ENCODE data around the gene ANKRD1.

DNA sequence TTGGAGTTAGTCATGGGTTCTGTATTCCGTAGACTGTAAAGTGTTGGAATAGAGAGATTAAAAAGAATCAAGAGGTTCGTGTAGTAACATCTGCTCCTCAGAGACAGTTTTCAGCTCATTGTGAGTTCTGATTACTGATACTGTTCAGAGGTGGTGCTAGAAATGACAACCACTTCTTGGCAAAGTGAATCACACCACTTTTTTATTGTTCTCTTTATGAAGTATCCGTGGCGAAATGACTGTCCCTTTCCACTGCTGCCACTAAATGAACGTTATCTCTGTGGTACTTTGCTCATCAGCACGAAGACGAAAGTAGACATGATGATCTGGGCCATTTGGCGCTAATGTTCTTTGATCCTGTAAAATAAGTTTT is 48.3 kb downstream of the ANKRD1 start:
- TF ChIP-seq, protein P1, sequence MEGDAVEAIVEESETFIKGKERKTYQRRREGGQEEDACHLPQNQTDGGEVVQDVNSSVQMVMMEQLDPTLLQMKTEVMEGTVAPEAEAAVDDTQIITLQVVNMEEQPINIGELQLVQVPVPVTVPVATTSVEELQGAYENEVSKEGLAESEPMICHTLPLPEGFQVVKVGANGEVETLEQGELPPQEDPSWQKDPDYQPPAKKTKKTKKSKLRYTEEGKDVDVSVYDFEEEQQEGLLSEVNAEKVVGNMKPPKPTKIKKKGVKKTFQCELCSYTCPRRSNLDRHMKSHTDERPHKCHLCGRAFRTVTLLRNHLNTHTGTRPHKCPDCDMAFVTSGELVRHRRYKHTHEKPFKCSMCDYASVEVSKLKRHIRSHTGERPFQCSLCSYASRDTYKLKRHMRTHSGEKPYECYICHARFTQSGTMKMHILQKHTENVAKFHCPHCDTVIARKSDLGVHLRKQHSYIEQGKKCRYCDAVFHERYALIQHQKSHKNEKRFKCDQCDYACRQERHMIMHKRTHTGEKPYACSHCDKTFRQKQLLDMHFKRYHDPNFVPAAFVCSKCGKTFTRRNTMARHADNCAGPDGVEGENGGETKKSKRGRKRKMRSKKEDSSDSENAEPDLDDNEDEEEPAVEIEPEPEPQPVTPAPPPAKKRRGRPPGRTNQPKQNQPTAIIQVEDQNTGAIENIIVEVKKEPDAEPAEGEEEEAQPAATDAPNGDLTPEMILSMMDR (IDR thresholded peaks at IDR 0.05), result no peak
- TF ChIP-seq POLR2A (IDR thresholded peaks at IDR 0.05), result no peak
